ENCODE data around the gene EFHC1. TPM values are rescaled to one million over a fixed set of nuclear protein-coding genes. Genes with fewer than 3 reads are reported as not detected.

The EFHC1 gene
- total and polyA plus RNA-seq, 2 experiments from 2014 or later, result 17.4 to 18.3 TPM

- Histone ChIP-seq H3K9me3 (ENCODE audit: low read depth) (no peaks in the 10 kb centered on the region), H3K27ac (no peak overlapping the region), H3K4me1 (ENCODE audit: insufficient read depth) (peaks cover 9% of the 10 kb centered on the region), H4K20me1 (ENCODE audit: insufficient read depth, poor library complexity, severe bottlenecking) (no peaks in the 10 kb centered on the region), H3K9me2 (replicated peaks; ENCODE audit: insufficient read depth) (no peaks in the 10 kb centered on the region), H3K27me3 (no peaks in the 10 kb centered on the region), H3K36me3 (replicated peaks; ENCODE audit: insufficient read depth, low read depth) (no peaks in the 10 kb centered on the region), H2AFZ (no peak overlapping the region), H3K79me2 (peaks cover 87% of the 10 kb centered on the region), H3K4me2 (no peak overlapping the region), H3K4me3 (no peak overlapping the region)
- WGBS (ENCODE audit: low lambda C conversion rate, missing lambda C conversion rate), result 97% methylated on average over 4 of the region's 4 CpGs
- no peak for TF ChIP-seq CTCF (IDR thresholded peaks at IDR 0.05; ENCODE audit: poor library complexity)
- no peak for TF ChIP-seq EZH2 (IDR thresholded peaks at IDR 0.05; ENCODE audit: borderline replicate concordance)
- no peak for TF ChIP-seq EZH2phosphoT487 (IDR thresholded peaks at IDR 0.05; ENCODE audit: low read depth, severe bottlenecking, unreplicated experiment)
- no peak for DNase-seq (ENCODE audit: low spot score)
These were observed 45.9 kb upstream of the EFHC1 start for GRCh38 chr6:52374247-52374646.

- Histone ChIP-seq H3K36me3 (replicated peaks; ENCODE audit: insufficient read depth, low read depth) (no peaks in the 10 kb centered on the region), H3K9me2 (replicated peaks; ENCODE audit: insufficient read depth) (no peaks in the 10 kb centered on the region), H3K9me3 (ENCODE audit: low read depth) (no peaks in the 10 kb centered on the region), H3K4me2 (no peak overlapping the region), H4K20me1 (ENCODE audit: insufficient read depth, poor library complexity, severe bottlenecking) (no peaks in the 10 kb centered on the region), H3K4me3 (no peak overlapping the region), H3K27ac (no peak overlapping the region), H3K27me3 (no peaks in the 10 kb centered on the region), H2AFZ (no peak overlapping the region), H3K4me1 (ENCODE audit: insufficient read depth) (peaks cover 9% of the 10 kb centered on the region), H3K79me2 (peaks cover 82% of the 10 kb centered on the region)
- whole genome bisulfite sequencing (ENCODE audit: low lambda C conversion rate, missing lambda C conversion rate), result 96% methylated on average over 2 of the region's 2 CpGs
- DNase-seq (ENCODE audit: low spot score), result no peak
- no peak for TF ChIP-seq EZH2phosphoT487 (IDR thresholded peaks at IDR 0.05; ENCODE audit: low read depth, severe bottlenecking, unreplicated experiment)
- no peak for TF ChIP-seq CTCF (IDR thresholded peaks at IDR 0.05; ENCODE audit: poor library complexity)
- TF ChIP-seq EZH2 (IDR thresholded peaks at IDR 0.05; ENCODE audit: borderline replicate concordance), result no peak
These were observed 44.2 kb upstream of the EFHC1 start for GRCh38 chr6:52375780-52376556.

- H3K27ac ChIP-seq, result no peak overlapping the region
- peaks cover 8% of the 10 kb centered on the region for H3K4me1 ChIP-seq (ENCODE audit: insufficient read depth)
- 94% methylated on average over 3 of the region's 3 CpGs for WGBS (ENCODE audit: low lambda C conversion rate, missing lambda C conversion rate)
- no peaks in the 10 kb centered on the region for H3K9me3 ChIP-seq (ENCODE audit: low read depth)
- H3K4me2 ChIP-seq, result no peak overlapping the region
- H3K79me2 ChIP-seq, result peaks cover 82% of the 10 kb centered on the region
- H3K27me3 ChIP-seq, result no peaks in the 10 kb centered on the region
- no peak overlapping the region for H2AFZ ChIP-seq
- H3K4me3 ChIP-seq, result no peak overlapping the region
- no peaks in the 10 kb centered on the region for H3K9me2 ChIP-seq (replicated peaks; ENCODE audit: insufficient read depth)
- H3K36me3 ChIP-seq (replicated peaks; ENCODE audit: insufficient read depth, low read depth), result no peaks in the 10 kb centered on the region
- TF ChIP-seq CTCF (IDR thresholded peaks at IDR 0.05; ENCODE audit: poor library complexity) (no peak), EZH2 (IDR thresholded peaks at IDR 0.05; ENCODE audit: borderline replicate concordance) (no peak), EZH2phosphoT487 (IDR thresholded peaks at IDR 0.05; ENCODE audit: low read depth, severe bottlenecking, unreplicated experiment) (no peak)
- DNase-seq (ENCODE audit: low spot score), result no peak
- no peaks in the 10 kb centered on the region for H4K20me1 ChIP-seq (ENCODE audit: insufficient read depth, poor library complexity, severe bottlenecking)
These were observed 43.4 kb upstream of the EFHC1 start for GRCh38 chr6:52376763-52377162.
